ENCODE results near the gene DMPK.
"Not testable (repeated sequence)": the region's sequence is repeated elsewhere in the genome, so short reads cannot be mapped to it uniquely, and the experiment has no call there.

DMPK gene

DNA sequence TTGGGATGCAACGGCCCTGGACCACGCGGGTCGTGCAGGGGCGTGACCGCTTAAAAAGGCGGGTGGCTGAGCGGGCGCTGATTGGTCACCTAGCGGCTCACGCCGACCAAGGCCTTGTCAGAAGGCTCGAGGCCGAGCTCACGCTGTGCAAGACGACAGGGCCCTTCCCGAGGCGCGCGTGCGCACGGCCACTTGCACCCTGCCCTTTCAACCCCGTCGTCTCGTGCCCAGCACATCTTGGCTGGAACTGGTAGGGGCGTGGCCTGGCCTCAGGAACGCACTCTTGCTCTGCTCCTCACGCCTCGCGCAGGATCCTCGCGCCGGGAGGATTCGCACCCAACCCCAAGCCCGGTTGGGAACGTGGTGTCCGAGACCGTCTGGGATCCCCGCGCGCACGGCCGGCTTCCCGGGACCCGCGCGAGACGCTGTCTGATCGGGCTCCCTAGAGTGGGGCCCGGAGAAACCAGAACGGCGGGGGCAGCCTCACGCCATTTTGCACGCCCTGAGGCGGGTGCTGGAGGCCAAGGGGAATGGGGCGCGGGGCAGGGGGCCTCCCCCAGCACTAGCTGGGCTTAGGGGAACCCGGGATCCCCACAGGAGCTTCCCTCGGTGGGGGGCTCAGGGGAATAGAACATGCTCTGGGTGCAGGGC is 49.0 kb downstream of the DMPK start, which contains the start of gene MEIOSIN:
Gene MEIOSIN, plus strand, starts transcription at position 280 of the 651 bp plus-strand sequence. CDS start 1,938 bp downstream, outside the sequence.
- no peak for DNase-seq

- peak; percentile 93 for DNase-seq
These were observed 51.7 kb downstream of the DMPK start, which contains the start of gene FBXO46 for GRCh38 chr19:45730368-45731288. FBXO46 (minus strand) TSS chr19:45730896; CDS start chr19:45713495, 17,401 bp downstream.

DNA sequence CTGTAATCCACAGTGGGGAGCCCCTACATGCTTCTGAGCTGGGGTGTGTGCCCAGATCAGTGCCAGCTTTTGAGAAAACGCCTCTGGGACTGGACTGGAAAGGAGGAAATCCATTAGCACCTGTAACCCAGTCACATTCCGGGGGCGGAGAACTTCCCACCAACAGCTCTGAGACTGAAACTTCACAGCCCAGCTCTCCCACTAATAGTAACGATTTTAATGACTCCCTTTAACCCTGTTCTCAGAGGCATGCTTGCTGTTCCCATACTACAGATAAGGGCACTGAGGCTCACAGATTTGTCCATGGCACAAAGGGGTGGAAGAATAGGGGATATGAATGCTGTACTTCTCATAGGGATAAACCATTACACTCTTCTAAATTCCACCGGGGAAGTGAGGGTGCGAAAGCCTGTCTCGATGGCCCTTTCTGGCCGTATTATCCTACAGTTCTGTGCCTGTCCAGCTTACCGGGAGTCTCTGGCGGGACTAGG is 52.4 kb downstream of the DMPK start:
- DNase-seq, result no peak

DNA sequence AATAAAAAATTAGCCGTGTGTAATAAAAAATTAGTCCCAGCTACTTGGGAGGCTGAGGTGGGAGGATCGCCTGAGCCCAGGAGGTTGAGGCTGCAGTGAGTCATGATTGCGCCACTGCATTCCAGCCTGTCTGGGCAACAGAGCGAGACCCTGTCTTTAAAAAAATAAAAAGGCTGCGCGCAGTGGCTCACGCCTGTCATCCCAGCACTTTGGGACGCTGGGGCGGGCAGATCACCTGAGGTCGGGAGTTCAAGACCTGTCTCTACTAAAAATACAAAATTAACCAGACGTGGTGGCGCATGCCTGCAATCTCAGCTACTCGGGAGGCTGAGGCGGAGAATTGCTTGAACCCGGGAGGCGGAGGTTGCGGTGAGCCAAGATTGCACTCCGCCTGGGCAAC is 53.6 kb downstream of the DMPK start:
- DNase-seq, result not testable (repeated sequence)

GRCh38 chr19:45720065-45720464 is 62.2 kb downstream of the DMPK start:
- not testable (repeated sequence) for DNase-seq

Measured in activated CD8-positive, alpha-beta memory T cell treated with anti-CD3 and anti-CD28 coated beads, Interleukin-2, amount 50 U/mL, for 4 hours (primary cell).